Activated B cell treated with CpG ODN at 0.5 μM for 24 hours (primary cell): ENCODE data around the gene RAD51B. TPM values are rescaled to one million over a fixed set of nuclear protein-coding genes. Genes with fewer than 3 reads are reported as not detected.

ENCODE experiments used
- ATAC-seq: fragments of 200-7000 bp; cut with Tn5 transposase; one replicate; pipeline ENCODE4 v1.10.0; 2021; ENCODE audit warnings: low read depth, mild to moderate bottlenecking, moderate library complexity
- CTCF ChIA-PET: fragments of 350-600 bp; sonication (Branson Sonifier 250); formaldehyde crosslinking; loops from one replicate; lab custom pipeline; 2021; ENCODE audit warnings: antibody characterized with exemption; lab: Charles Lee
- POLR2A ChIA-PET: fragments of 350-600 bp; sonication (Branson Sonifier 250); formaldehyde crosslinking; loops from one replicate; lab custom pipeline; 2021; ENCODE audit warnings: antibody characterized with exemption; lab: Charles Lee
- DNase-seq: peaks from one replicate; pipeline ENCODE4 v3.0.0; 2022
- H3K27ac Mint-ChIP-seq: one replicate; pipeline ENCODE4 v1.8.0; 2020; ENCODE audit warnings: mixed read lengths
- H3K27me3 Mint-ChIP-seq: one replicate; pipeline ENCODE4 v1.8.0; 2021; ENCODE audit warnings: mixed read lengths
- H3K36me3 Mint-ChIP-seq: one replicate; pipeline ENCODE4 v1.8.0; 2021; ENCODE audit warnings: low read depth, mixed read lengths
- H3K4me1 Mint-ChIP-seq: one replicate; pipeline ENCODE4 v1.8.0; 2021; ENCODE audit warnings: mixed read lengths
- H3K4me3 Mint-ChIP-seq: one replicate; pipeline ENCODE4 v1.8.0; 2020; ENCODE audit warnings: mild to moderate bottlenecking, mixed read lengths
- H3K9me3 Mint-ChIP-seq: one replicate; pipeline ENCODE4 v1.8.0; 2020; ENCODE audit warnings: mixed read lengths
- CTCF ChIP-seq: fragments of 200-600 bp; IDR thresholded peaks from one replicate; pipeline ENCODE4 v1.8.0; 2022; ENCODE audit warnings: antibody characterized with exemption, mild to moderate bottlenecking
- intact Hi-C: fragments of 100-400 bp; cut with micrococcal nuclease; formaldehyde crosslinking; loops from one replicate; pipeline ENCODE4 v1.15.1; 2024
- total RNA-seq: library from RNA; stranded (reverse); gene quantifications from 2 replicates; pipeline ENCODE4 v1.2.3, GENCODE V29; 2022

Gene RAD51B
- total RNA-seq, 1 donor from 2014 or later: 53.9 TPM

DNA sequence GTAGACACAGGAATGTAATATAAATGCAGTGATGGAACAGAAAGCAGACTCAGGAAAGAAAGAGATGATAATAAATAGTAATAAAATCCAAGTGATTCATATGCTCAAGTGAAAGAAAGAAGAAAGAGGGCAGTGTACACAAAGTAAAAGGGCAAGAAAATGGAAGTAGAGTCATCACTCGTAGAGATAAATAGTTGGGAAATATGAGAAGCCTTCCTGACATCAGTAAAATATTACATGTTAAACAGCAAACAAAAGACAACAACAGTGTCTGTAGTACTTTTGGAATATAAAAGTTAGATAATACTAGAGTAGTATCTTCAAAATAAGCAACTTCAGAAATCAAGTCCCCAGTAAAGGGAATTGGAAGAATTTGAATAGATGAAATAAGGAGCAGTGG lies 412.3 kb downstream of the RAD51B start:
- intact Hi-C loops: loop anchor here (2.0 to 5.0 kb wide), 2 partner anchors 21 to 280 kb away; no protein-coding TSS in a partner anchor
- Mint-ChIP-seq H3K9me3 (peaks cover 3% of the 10 kb centered on the region), H3K27me3 (no peaks in the 10 kb centered on the region), H3K4me3 (no peak overlapping the region), H3K36me3 (no peaks in the 10 kb centered on the region), H3K4me1 (no peaks in the 10 kb centered on the region), H3K27ac (no peak overlapping the region)
- ChIA-PET POLR2A (interaction anchor here (1.0 to 1.3 kb wide), 2 partner anchors 16 to 19 kb away, joined by 3 read pairs; no protein-coding TSS in a partner anchor), CTCF (interaction anchor here (1.0 kb wide), 1 partner anchor 9 kb away, joined by 3 read pairs; no protein-coding TSS in a partner anchor)
- ATAC-seq: no peak
- no peak for TF ChIP-seq CTCF
- DNase-seq: no peak

DNA sequence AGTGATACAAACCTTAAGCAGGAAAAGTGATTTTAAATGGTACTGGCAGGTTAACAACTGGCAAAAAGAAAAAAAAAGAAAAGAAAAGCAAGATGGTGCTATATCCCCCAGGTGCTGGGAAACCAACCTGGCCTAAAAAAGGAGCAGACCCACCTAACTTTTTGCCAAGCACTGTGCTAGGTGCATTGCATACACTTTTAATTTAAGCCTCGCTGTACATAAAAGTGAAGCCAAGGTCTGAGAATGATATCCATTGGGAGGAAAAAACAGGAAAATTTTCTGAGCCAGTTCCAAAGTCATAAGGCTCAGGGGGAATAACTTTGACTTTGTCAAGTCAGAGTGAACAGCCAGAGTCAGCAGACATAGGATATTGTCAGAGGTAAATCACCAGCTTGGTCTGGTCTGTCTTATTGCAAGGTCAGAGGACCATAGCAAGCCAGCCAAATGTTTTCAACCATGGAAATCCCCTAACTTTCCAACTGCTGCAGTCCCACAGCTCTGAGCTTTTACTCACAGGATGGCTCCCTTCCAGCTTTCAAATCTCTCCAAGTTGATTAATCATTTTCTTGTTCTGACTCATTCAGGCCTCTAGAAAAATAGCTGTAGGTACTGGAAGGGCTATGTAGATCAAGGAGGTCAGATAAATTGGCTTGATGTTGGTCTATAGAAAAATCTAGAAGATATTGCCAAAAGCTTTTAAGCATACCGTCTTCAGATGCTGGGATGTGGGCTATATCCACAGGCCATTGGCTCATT lies 412.9 kb downstream of the RAD51B start:
- TF ChIP-seq CTCF: no peak
- Mint-ChIP-seq H3K27ac (no peak overlapping the region), H3K36me3 (no peaks in the 10 kb centered on the region), H3K4me1 (peaks cover 2% of the 10 kb centered on the region), H3K9me3 (peaks cover 3% of the 10 kb centered on the region), H3K4me3 (no peak overlapping the region), H3K27me3 (no peaks in the 10 kb centered on the region)
- intact Hi-C loops: loop anchor here (2.0 to 5.0 kb wide), 2 partner anchors 22 to 280 kb away; no protein-coding TSS in a partner anchor
- ChIA-PET POLR2A (interaction anchor here (0.6 to 1.3 kb wide), 6 partner anchors 16 to 755 kb away, joined by 3 to 6 read pairs (median 4); partner anchors contain the start of gene ZFP36L1), CTCF (interaction anchor here (0.7 to 0.8 kb wide), 2 partner anchors 173 to 288 kb away, joined by 3 to 4 read pairs; no protein-coding TSS in a partner anchor)
- DNase-seq (no peak), ATAC-seq (peak; percentile 91)

GRCh38 chr14:68233101-68233784 lies 413.7 kb downstream of the RAD51B start:
- H3K27me3 Mint-ChIP-seq: no peaks in the 10 kb centered on the region
- H3K27ac Mint-ChIP-seq: no peak overlapping the region
- H3K9me3 Mint-ChIP-seq: peaks cover 3% of the 10 kb centered on the region
- ATAC-seq: no peak
- ChIA-PET POLR2A (interaction anchor here (0.6 to 1.0 kb wide), 5 partner anchors 17 to 756 kb away, joined by 3 to 6 read pairs (median 3); partner anchors contain the start of gene ZFP36L1), CTCF (interaction anchor here (0.7 to 0.8 kb wide), 2 partner anchors 172 to 289 kb away, joined by 3 to 4 read pairs; no protein-coding TSS in a partner anchor)
- intact Hi-C loops: loop anchor here (2.0 to 5.0 kb wide), 2 partner anchors 22 to 281 kb away; no protein-coding TSS in a partner anchor
- DNase-seq: no peak
- no peak for TF ChIP-seq CTCF
- no peak overlapping the region for H3K4me3 Mint-ChIP-seq
- H3K36me3 Mint-ChIP-seq: no peaks in the 10 kb centered on the region
- peaks cover 6% of the 10 kb centered on the region for H3K4me1 Mint-ChIP-seq

- no peaks in the 10 kb centered on the region for H3K27me3 Mint-ChIP-seq
- no peak overlapping the region for H3K4me3 Mint-ChIP-seq
- no peak for DNase-seq
- no peak for TF ChIP-seq CTCF
- no peak overlapping the region for H3K27ac Mint-ChIP-seq
- ATAC-seq: no peak
- ChIA-PET POLR2A (no interaction called here), CTCF (no interaction called here)
- no peaks in the 10 kb centered on the region for H3K36me3 Mint-ChIP-seq
- intact Hi-C loops: loop anchor here (5.0 kb wide), 1 partner anchor 282 kb away; no protein-coding TSS in a partner anchor
- peaks cover 3% of the 10 kb centered on the region for H3K9me3 Mint-ChIP-seq
- H3K4me1 Mint-ChIP-seq: peaks cover 6% of the 10 kb centered on the region
Observed at GRCh38 chr14:68234101-68234905, 414.7 kb downstream of the RAD51B start.
